ENCODE data around the gene CTIF. TPM values are rescaled to one million over a fixed set of nuclear protein-coding genes. Genes with fewer than 3 reads are reported as not detected.

CTIF gene
- polyA plus RNA-seq, 3 donors = 0.38 to 8.7 (median 1.2) TPM

- peaks cover 44 to 48% of the 10 kb centered on the region in 2 donors for H3K4me1 ChIP-seq (ENCODE audit: control insufficient read depth in 1 of 2, insufficient read depth in 2 of 2, low read length in 2 of 2)
- no peaks in the 10 kb centered on the region for H3K79me2 ChIP-seq (ENCODE audit: insufficient read depth, low read length)
- H3K27me3 ChIP-seq (ENCODE audit: control insufficient read depth in 2 of 2, insufficient read depth in 2 of 2, low read length in 2 of 2) = no peaks in the 10 kb centered on the region
- H3K36me3 ChIP-seq (replicated peaks in 1 of 2; ENCODE audit: control insufficient read depth in 1 of 2, insufficient read depth in 2 of 2, low read length in 2 of 2) = no peaks in the 10 kb centered on the region
- H4K20me1 ChIP-seq (ENCODE audit: insufficient read depth, low read length) = no peaks in the 10 kb centered on the region
- Mint-ChIP-seq H3K36me3 (peaks cover 2 to 5% of the 10 kb centered on the region in 2 donors), H3K27ac (peak overlapping the region; percentile 93 to 99 (median 97)), H3K9me3 (peaks cover 0 to 4% (median 1%) of the 10 kb centered on the region in 7 donors), H3K27me3 (ENCODE audit: low read depth in 3 of 3) (no peaks in the 10 kb centered on the region), H3K4me3 (peak overlapping the region; percentile 56 to 74), H3K4me1 (peaks cover 48% of the 10 kb centered on the region)
- peak overlapping the region; percentile 67 for H3K4me2 ChIP-seq (replicated peaks; ENCODE audit: extremely low read depth, low read length, poor library complexity, severe bottlenecking)
- intact Hi-C loops (cut with micrococcal nuclease) = loop anchor here (2.0 to 10.0 kb wide), 5 partner anchors 22 to 222 kb away; partner anchors contain the start of gene SMAD7 (in 1 of the 2)
- peak; percentile 99 to 100 (median 100) for DNase-seq
- no peaks in the 10 kb centered on the region for H3K9me3 ChIP-seq (replicated peaks in 1 of 2; ENCODE audit: control insufficient read depth in 1 of 2, insufficient read depth in 1 of 2, low read length in 2 of 2)
- H3K4me3 ChIP-seq (replicated peaks in 1 of 3; ENCODE audit: low read depth in 2 of 3, low read length in 3 of 3) = peak overlapping the region in 1 of 3 experiments; percentile 50
- 6% methylated on average over 5 of the region's 9 CpGs for WGBS (ENCODE audit: insufficient coverage)
- H3K9ac ChIP-seq (ENCODE audit: insufficient read depth, low read length, poor library complexity, severe bottlenecking) = peak overlapping the region; percentile 76
- H3K27ac ChIP-seq (ENCODE audit: low read depth in 1 of 2, low read length in 2 of 2) = peak overlapping the region; percentile 90 to 93
- peak overlapping the region; percentile 74 for H2AFZ ChIP-seq (ENCODE audit: insufficient read depth, low read depth, low read length, poor library complexity, severe bottlenecking)
- TF ChIP-seq CTCF (IDR thresholded peaks at IDR 0.05) = peak; percentile 55
These were observed 358.2 kb downstream of the CTIF start for GRCh38 chr18:48896875-48897511.

DNA sequence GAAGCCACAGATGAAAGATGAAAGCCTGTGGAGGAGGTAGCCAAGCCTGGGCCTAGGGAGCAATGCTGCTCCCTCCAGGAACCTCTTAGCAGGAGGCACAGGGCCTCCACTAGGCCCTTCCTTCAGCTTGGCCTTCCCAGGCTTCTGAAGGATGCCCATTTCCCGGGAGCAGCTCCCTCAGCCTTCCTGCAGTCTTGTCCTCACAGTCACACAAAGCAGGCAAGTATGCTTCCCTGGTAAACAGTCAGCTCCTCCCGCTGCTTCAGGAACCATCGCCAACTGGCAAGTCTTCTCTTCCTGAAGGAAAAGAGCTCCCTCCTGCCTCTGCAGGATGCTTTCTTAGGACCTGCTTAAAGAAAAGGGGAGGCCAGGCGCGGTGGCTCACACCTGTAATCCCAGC lies 358.7 kb downstream of the CTIF start:
- Histone ChIP-seq H2AFZ (ENCODE audit: insufficient read depth, low read depth, low read length, poor library complexity, severe bottlenecking) (peak overlapping the region; percentile 74), H3K27me3 (ENCODE audit: control insufficient read depth in 2 of 2, insufficient read depth in 2 of 2, low read length in 2 of 2) (no peaks in the 10 kb centered on the region), H3K9ac (ENCODE audit: insufficient read depth, low read length, poor library complexity, severe bottlenecking) (peak overlapping the region; percentile 76), H3K79me2 (ENCODE audit: insufficient read depth, low read length) (no peaks in the 10 kb centered on the region), H3K4me3 (replicated peaks in 1 of 3; ENCODE audit: low read depth in 2 of 3, low read length in 3 of 3) (peak overlapping the region in 1 of 3 experiments; percentile 50), H3K4me2 (replicated peaks; ENCODE audit: extremely low read depth, low read length, poor library complexity, severe bottlenecking) (peak overlapping the region; percentile 67), H3K27ac (ENCODE audit: low read depth in 1 of 2, low read length in 2 of 2) (peak overlapping the region; percentile 90 to 93), H4K20me1 (ENCODE audit: insufficient read depth, low read length) (no peaks in the 10 kb centered on the region), H3K9me3 (replicated peaks in 1 of 2; ENCODE audit: control insufficient read depth in 1 of 2, insufficient read depth in 1 of 2, low read length in 2 of 2) (no peaks in the 10 kb centered on the region), H3K36me3 (replicated peaks in 1 of 2; ENCODE audit: control insufficient read depth in 1 of 2, insufficient read depth in 2 of 2, low read length in 2 of 2) (no peaks in the 10 kb centered on the region), H3K4me1 (ENCODE audit: control insufficient read depth in 1 of 2, insufficient read depth in 2 of 2, low read length in 2 of 2) (peaks cover 49 to 53% of the 10 kb centered on the region in 2 donors)
- no peak for DNase-seq
- H3K36me3 Mint-ChIP-seq = peaks cover 2 to 5% of the 10 kb centered on the region in 2 donors
- TF ChIP-seq CTCF (IDR thresholded peaks at IDR 0.05) = peak; percentile 22
- H3K4me3 Mint-ChIP-seq = peak overlapping the region; percentile 56 to 74
- intact Hi-C loops (cut with micrococcal nuclease) = loop anchor here (2.0 to 10.0 kb wide), 5 partner anchors 23 to 223 kb away; partner anchors contain the start of gene SMAD7 (in 1 of the 2)
- no peaks in the 10 kb centered on the region for H3K27me3 Mint-ChIP-seq (ENCODE audit: low read depth in 3 of 3)
- H3K9me3 Mint-ChIP-seq = peaks cover 0 to 4% (median 1%) of the 10 kb centered on the region in 7 donors
- peaks cover 53% of the 10 kb centered on the region for H3K4me1 Mint-ChIP-seq
- 84% methylated on average over 5 of the region's 5 CpGs for WGBS (ENCODE audit: insufficient coverage)
- H3K27ac Mint-ChIP-seq = peak overlapping the region; percentile 93 to 99 (median 97)
